Stimulated activated CD4-positive, alpha-beta T cell treated with anti-CD3 and anti-CD28 coated beads, Interleukin-12 subunit alpha, Interleukin-12 subunit beta, amount 100 ng/mL, for 24 hours (primary cell): ENCODE measurements around the gene COL24A1.

Source experiments
- DNase-seq, 2 experiments: peaks; one replicate each; pipeline ENCODE4 v3.0.0-alpha.2; 2020; ENCODE audit warnings: low read depth in 2 of 2

Gene COL24A1

DNA sequence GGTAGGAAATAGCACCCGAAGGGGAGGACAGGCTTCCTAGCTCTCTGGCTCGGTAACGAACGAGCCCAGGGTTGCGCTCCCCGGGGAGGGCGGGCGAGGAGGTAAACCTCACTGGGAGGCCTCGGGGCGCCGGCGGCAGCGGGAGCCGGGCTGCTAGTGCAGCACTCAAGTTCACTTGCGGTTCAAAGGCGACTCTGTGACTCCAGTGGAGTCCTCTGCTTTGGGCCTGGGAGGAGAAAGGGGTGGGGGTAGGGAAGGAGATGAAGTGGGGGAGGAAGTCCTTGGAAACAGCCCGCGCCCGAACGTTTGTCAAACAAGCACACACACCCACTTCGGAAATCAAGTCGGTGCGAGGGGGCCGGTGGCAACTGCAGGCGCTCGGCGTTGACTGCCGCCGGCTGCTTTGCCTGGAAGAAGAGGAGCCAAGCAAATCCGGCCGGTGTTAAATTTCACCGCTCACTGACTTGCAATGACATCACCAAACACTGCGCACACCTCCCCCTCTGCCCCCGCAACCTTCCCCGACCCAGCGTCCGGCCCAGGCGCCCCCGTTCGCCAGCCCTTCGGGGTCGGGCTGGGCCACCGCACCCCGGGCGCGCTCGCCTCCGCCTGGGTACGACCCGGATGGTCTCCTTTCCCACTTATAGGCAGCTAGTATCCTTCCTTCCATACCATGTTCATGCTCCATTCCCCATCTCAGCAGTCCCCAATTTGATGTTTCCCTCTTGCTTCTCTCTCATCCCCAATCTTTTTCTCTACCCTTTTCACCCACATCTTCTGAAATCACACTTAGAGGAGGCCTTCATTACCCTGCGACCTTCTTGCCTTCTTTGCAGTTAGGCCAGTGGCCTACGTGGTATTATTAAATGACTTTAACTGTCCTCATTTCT is at the start of gene COL24A1:
TSS of gene COL24A1 (minus strand) at position 207 of the 890 bp plus-strand sequence. CDS start 376 bp downstream, outside the sequence.
- DNase-seq: no peak

DNA sequence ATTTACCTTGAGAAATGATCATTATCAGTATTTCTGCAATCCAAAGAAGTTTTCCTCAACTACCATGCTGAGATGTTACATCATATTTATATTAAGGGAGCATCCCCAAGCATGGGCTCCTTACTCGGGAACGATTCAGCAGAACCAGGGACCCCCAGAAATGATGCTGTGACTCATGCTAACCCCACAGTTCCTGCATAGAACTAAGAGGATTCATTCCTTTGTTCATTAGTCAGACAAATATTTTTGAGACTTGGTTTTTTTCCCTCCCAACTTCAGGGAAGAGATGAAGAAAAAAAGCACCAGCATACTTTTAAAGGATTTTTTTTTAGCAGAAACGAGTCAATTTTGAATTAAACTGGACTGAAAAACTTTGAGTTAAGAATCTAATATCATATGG is 49.2 kb upstream of the COL24A1 start:
- no peak for DNase-seq

DNA sequence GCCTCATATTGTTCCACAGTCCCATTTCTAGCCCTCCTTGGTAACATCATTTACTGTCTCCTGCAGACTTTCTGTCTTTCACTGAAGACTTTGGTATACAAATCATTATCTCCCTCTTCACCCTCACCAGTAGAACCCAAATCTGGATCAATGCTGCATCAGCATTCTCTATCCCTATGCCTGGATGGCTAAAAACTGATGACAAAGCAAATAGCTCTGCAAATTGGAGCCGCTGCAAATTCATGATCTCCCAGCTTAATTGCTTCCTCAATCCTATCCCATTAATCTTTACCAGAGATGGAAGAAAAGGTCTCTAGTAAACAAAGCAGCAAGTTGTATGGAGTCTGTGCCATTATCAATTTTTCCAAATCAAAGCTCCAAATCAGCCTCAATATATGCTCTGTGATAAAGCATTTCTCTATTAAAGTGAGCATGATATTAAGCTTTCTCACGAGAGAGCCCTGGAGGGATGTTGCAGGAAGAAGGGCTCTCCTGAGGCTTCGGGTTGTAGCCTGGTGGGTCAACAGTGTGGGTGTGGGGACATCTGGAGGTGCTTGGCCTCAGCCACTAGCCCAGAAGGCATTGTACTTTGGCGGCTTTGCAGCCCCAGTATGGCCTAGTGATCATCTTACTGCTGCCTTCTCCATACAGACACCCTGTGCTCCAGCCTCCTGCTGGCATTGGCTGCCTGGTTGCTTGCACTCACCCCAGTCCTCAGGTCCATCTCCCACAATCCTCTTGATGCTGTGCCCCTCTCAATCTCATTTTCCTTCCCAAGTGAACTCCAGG is 46.2 kb upstream of the COL24A1 start:
- DNase-seq: no peak

GRCh38 chr1:86201311-86201710 is 44.7 kb upstream of the COL24A1 start:
- no peak for DNase-seq

GRCh38 chr1:86200901-86201300 is 44.3 kb upstream of the COL24A1 start:
- no peak for DNase-seq

- DNase-seq: no peak
Measured at GRCh38 chr1:86197206-86197855, 40.8 kb upstream of the COL24A1 start.

- DNase-seq: no peak
Measured at GRCh38 chr1:86195281-86195680, 38.7 kb upstream of the COL24A1 start.

DNA sequence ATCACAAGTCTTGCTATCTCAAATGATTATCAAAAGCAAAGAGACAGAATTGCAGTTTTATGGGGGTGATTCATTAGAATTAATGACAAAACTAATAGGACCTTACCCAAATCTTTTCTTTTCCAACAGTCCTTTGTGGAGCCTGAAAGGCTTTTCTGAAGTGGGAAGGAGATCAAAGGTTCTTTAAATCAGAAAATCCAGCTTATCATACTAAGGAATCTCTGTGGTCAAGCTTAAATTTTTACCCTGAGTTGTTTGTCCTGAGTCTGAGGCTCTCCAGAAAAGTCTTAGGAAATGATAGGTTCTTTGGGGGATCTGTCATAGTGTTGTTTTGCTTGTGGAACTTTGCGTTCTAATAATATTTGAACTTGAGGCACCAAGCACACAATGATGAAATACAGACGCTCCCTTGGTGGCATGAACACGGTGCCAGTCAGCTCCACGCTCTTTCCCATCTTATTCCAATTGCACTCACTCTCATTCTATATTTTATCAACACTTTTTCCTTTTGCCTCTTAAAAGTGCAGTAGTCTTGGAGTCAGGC is 38.0 kb upstream of the COL24A1 start:
- DNase-seq: no peak

GRCh38 chr1:86192417-86192816 is 35.8 kb upstream of the COL24A1 start:
- no peak for DNase-seq

DNA sequence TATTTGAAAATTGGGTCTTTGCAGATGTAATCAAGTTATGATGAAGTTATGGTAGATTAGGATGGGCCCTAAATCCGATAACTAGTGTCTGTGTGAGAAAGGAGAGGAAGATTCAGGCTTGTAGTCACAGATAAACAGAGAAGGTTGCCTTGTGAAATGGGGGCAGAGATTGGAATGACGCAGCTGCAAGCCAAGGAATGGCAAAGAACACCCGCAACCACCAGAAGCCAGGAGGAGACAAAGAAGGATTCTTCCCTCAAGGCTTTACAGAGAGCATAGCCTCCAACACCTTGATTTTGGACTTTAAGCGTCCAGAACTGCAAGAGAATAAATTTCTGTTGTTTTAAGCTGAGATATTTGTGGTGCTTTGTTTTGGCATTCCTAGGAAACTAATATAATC is 35.4 kb upstream of the COL24A1 start:
- DNase-seq: no peak

DNA sequence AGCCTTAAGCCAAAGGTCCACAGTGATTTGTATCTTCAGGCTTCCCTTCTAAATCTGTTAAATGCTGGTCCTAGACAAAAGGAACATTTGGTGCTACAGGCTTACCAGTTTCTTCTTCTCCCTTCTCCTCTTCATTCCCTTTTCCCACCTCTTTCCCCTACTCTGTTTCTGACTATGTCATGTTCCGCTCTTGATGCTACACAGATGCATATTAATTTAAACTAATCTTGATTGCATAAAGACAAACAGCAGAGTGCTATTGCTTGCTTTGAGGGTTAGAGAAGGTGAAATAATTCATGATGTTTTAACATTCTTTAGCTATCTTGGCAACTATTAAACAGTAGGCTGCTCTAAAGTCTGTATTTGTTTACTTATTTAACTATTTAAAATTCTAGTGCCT is 34.3 kb upstream of the COL24A1 start:
- DNase-seq: no peak

GRCh38 chr1:86184426-86184825 is 27.9 kb upstream of the COL24A1 start:
- no peak for DNase-seq

DNA sequence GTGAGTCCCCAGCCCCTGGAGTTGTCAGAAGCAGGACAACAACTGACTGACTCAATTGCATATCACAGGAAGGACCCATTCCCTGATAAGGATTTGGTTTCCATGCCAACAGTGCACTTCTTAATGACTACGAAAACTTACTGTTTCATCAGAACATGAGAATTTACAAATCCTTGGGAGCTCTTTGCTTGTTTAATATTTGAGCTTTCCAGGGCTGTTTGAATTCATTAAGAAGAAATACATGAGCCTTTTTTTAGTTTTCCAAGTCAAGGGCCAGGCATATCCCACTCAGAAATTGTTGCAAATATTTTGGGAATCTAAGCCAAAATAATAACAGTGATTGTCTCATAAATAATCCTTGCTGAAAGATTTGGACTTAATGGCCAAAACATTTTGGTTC is 27.2 kb upstream of the COL24A1 start:
- no peak for DNase-seq

- DNase-seq: no peak
Measured at GRCh38 chr1:86176226-86176625, 19.7 kb upstream of the COL24A1 start.

- no peak for DNase-seq
Measured at GRCh38 chr1:86175756-86176155, 19.2 kb upstream of the COL24A1 start.

DNA sequence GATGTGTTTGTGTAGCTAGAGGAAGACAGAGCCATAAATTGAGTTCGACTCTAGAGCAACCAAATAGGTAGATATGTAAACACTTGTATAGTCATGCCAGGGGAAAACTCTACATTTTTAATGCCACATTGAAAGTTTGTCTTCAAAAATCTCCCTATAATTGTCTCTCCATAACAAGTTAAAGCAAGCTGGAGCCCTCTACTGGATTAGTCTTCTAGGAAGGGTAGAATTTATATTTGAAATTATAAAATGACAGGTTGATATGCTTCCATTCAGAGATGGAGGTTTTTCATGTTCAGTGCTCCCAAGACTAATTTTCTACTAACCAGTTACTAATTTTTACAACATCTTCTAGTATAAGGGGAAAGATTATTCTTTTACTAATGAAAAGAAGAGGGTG is 13.1 kb upstream of the COL24A1 start:
- DNase-seq: no peak

DNA sequence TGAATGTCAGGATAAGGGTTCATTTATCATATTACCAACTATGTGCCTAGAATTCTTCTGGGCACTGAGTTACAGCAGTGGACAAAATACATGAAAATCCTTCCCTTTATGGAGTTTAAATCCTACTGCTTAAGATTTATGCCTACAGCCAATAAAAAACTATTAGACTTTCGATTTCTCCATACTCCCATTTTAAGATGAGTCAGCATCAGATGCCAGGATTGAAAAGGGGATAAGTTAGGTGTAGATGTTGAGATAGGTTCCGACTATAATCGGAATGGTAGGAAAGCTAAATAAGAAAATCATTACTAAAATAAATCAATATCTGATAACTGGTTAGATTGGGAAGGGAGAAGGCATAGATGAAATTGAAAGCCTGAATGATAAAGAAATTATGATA is 3.2 kb upstream of the COL24A1 start:
- DNase-seq: no peak

DNA sequence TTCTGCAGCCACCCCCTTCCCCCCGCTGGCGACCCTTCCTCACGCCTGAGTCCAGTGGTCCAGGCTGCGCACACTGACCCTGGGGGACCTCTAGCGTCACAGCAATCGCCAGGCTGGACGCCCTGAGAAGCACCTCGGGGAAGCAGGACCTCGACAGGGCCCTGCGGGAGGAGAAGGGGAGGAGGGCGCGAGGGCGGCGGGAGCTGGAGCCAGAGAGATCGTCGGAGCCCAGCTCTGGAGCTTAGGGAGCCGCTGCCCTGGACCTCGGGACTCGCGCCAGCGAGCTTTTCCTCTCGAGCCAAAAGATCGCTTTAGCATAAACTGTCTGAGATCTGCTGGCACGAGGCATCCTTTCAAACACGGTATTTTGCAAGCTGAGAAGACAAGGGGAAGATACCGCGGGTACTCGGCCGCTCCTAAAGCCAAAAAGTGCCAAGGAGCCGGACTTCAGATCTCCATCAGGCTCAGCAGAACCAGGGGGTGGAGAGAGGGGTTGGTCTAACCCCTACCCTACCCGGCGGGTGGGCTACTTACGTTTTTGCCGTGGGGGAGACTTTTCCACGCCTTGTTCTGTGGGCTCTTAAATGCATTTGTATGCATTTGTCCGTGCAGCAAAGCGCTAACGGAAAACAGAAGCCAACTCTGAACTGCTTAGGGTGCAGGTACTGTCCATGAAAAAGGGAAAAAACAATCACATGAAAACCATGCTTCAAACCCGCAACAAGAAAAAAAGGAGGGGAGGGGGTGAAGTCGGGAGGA is 586 bp downstream of the COL24A1 start:
- no peak for DNase-seq

- no peak for DNase-seq
Measured at GRCh38 chr1:86155051-86155806, 1.3 kb downstream of the COL24A1 start.

DNA sequence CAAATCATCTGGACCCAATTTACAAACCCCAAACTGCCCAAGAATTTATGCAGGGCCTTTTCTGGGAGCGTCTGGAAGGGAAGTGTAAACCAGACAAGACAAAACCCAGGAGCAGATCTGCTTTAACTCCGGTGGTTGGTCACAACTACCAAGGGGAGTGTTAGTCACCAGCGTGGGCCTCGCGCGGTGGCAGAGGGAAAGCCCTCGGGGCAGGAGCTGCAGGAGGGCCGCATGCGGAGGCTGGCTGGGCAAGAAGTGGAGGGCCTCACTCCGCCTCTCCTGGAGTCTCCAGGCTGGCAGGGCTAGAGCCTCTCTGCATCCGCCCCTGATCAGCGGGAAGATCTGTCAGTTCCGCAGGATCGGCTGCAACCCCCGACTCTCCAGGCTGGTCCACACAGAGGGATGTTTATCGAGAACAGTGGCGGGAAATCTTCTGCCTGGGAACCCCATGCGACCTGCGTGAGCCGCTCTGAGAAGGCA is 2.0 kb downstream of the COL24A1 start:
- no peak for DNase-seq
